Measurements from ENCODE around the gene ZC2HC1C.

GRCh38 chr14:75128596-75128990 is 59.2 kb downstream of the ZC2HC1C start:
- no peak for TF ChIP-seq CTCF (IDR thresholded peaks at IDR 0.05; ENCODE audit: insufficient read depth, low read depth, low read length)
- no peak for TF ChIP-seq EZH2 (IDR thresholded peaks at IDR 0.05; ENCODE audit: insufficient read depth, low read length)

Measured in astrocyte (in vitro differentiated cells and primary cell).